ENCODE measurements around the gene MYO18B. TPM values are rescaled to one million over a fixed set of nuclear protein-coding genes. Genes with fewer than 3 reads are reported as not detected.

The MYO18B gene
- total and polyA plus RNA-seq, 2 donors (not counting 3 experiments of a cell fraction or from before 2014, with no cell fraction given): 0.01 TPM; not detected in 1

- Histone ChIP-seq H3K27me3 (ENCODE audit: control insufficient read depth in 2 of 2, insufficient read depth in 2 of 2, low read length in 2 of 2) (no peaks in the 10 kb centered on the region), H3K9me3 (replicated peaks; ENCODE audit: control insufficient read depth, insufficient read depth, low read length) (no peaks in the 10 kb centered on the region), H3K9ac (replicated peaks; ENCODE audit: extremely low read depth, insufficient read depth, low read length) (no peak overlapping the region), H3K4me2 (ENCODE audit: insufficient read depth, low read length) (no peak overlapping the region), H3K27ac (ENCODE audit: insufficient read depth, low read depth, low read length) (no peak overlapping the region), H4K20me1 (replicated peaks; ENCODE audit: control insufficient read depth, extremely low read depth, insufficient read depth, low read length) (no peaks in the 10 kb centered on the region), H3K4me1 (ENCODE audit: control insufficient read depth, extremely low read depth, insufficient read depth, low read length) (no peaks in the 10 kb centered on the region), H3K79me2 (ENCODE audit: control insufficient read depth, insufficient read depth, low read length) (no peaks in the 10 kb centered on the region), H3K4me3 (replicated peaks in 1 of 3; ENCODE audit: insufficient read depth in 1 of 3, low read depth in 1 of 3, low read length in 3 of 3) (no peak overlapping the region), H3K36me3 (ENCODE audit: control insufficient read depth in 2 of 2, extremely low read depth in 1 of 2, insufficient read depth in 2 of 2, low read length in 2 of 2) (no peaks in the 10 kb centered on the region), H3K9me1 (replicated peaks; ENCODE audit: control insufficient read depth, extremely low read depth, insufficient read depth, low read length) (no peaks in the 10 kb centered on the region), H2AFZ (ENCODE audit: low read depth, low read length) (no peak overlapping the region)
- BruUV-seq (replicated peaks): no TSS peak
- DNase-seq (ENCODE audit: low read depth, low spot score) (no peak), FAIRE-seq (no peak)
- intact Hi-C loops (cut with micrococcal nuclease) (no loop called here), dilution Hi-C loops (cut with MboI; ENCODE audit: extremely low pct_ligation_motif_present, low sequenced_read_pairs) (no loop called here)
- CTCF ChIA-PET: no interaction called here
- TF ChIP-seq POLR2AphosphoS5 (IDR thresholded peaks at IDR 0.05; ENCODE audit: insufficient read depth, low read depth, low read length): no peak
- no peak for TF ChIP-seq POLR2A (IDR thresholded peaks at IDR 0.05; ENCODE audit: low read depth, low read length)
- POLR2A ChIA-PET: no interaction called here
These were observed 88.1 kb downstream of the MYO18B start for GRCh38 chr22:25829808-25830777.

GRCh38 chr22:25833091-25833490 lies 91.1 kb downstream of the MYO18B start:
- Histone ChIP-seq H3K4me1 (ENCODE audit: control insufficient read depth, extremely low read depth, insufficient read depth, low read length) (no peaks in the 10 kb centered on the region), H3K4me3 (replicated peaks in 1 of 3; ENCODE audit: insufficient read depth in 1 of 3, low read depth in 1 of 3, low read length in 3 of 3) (no peak overlapping the region), H2AFZ (ENCODE audit: low read depth, low read length) (no peak overlapping the region), H3K9ac (replicated peaks; ENCODE audit: extremely low read depth, insufficient read depth, low read length) (no peak overlapping the region), H3K27ac (ENCODE audit: insufficient read depth, low read depth, low read length) (no peak overlapping the region), H4K20me1 (replicated peaks; ENCODE audit: control insufficient read depth, extremely low read depth, insufficient read depth, low read length) (no peaks in the 10 kb centered on the region), H3K9me3 (replicated peaks; ENCODE audit: control insufficient read depth, insufficient read depth, low read length) (no peaks in the 10 kb centered on the region), H3K9me1 (replicated peaks; ENCODE audit: control insufficient read depth, extremely low read depth, insufficient read depth, low read length) (no peaks in the 10 kb centered on the region), H3K36me3 (ENCODE audit: control insufficient read depth in 2 of 2, extremely low read depth in 1 of 2, insufficient read depth in 2 of 2, low read length in 2 of 2) (no peaks in the 10 kb centered on the region), H3K4me2 (ENCODE audit: insufficient read depth, low read length) (no peak overlapping the region), H3K27me3 (ENCODE audit: control insufficient read depth in 2 of 2, insufficient read depth in 2 of 2, low read length in 2 of 2) (no peaks in the 10 kb centered on the region), H3K79me2 (ENCODE audit: control insufficient read depth, insufficient read depth, low read length) (no peaks in the 10 kb centered on the region)
- FAIRE-seq (no peak), DNase-seq (ENCODE audit: low read depth, low spot score) (no peak)
- no peak for TF ChIP-seq POLR2AphosphoS5 (IDR thresholded peaks at IDR 0.05; ENCODE audit: insufficient read depth, low read depth, low read length)
- TF ChIP-seq CTCF (IDR thresholded peaks at IDR 0.05; ENCODE audit: extremely low read depth in 1 of 2, insufficient read depth in 1 of 2, low read depth in 1 of 2, low read length in 2 of 2): no peak
- no peak for TF ChIP-seq MYC (IDR thresholded peaks at IDR 0.05; ENCODE audit: low read depth, low read length)
- no peak for TF ChIP-seq GATA2 (IDR thresholded peaks at IDR 0.05; ENCODE audit: insufficient read depth, insufficient read length, low read depth, low read length)
- TF ChIP-seq POLR2A (IDR thresholded peaks at IDR 0.05; ENCODE audit: low read depth, low read length): no peak
- no peak for TF ChIP-seq FOS (IDR thresholded peaks at IDR 0.05; ENCODE audit: borderline replicate concordance, insufficient read depth, low read length)
- no peak for TF ChIP-seq EZH2 (IDR thresholded peaks at IDR 0.05; ENCODE audit: borderline replicate concordance, low read depth, low read length, severe bottlenecking)
- TF ChIP-seq JUN (IDR thresholded peaks at IDR 0.05; ENCODE audit: borderline replicate concordance, insufficient read depth, insufficient read length, low read depth): no peak
- no peak for TF ChIP-seq MAX (IDR thresholded peaks at IDR 0.05; ENCODE audit: insufficient read depth, insufficient read length)
- no TSS peak for BruUV-seq (replicated peaks)
- intact Hi-C loops (cut with micrococcal nuclease) (no loop called here), dilution Hi-C loops (cut with MboI; ENCODE audit: extremely low pct_ligation_motif_present, low sequenced_read_pairs) (no loop called here)
- ChIA-PET POLR2A (no interaction called here), CTCF (no interaction called here)

Measured in endothelial cell of umbilical vein (primary cell).